ENCODE data around the gene NRXN3.

- TF ChIP-seq, protein P1, sequence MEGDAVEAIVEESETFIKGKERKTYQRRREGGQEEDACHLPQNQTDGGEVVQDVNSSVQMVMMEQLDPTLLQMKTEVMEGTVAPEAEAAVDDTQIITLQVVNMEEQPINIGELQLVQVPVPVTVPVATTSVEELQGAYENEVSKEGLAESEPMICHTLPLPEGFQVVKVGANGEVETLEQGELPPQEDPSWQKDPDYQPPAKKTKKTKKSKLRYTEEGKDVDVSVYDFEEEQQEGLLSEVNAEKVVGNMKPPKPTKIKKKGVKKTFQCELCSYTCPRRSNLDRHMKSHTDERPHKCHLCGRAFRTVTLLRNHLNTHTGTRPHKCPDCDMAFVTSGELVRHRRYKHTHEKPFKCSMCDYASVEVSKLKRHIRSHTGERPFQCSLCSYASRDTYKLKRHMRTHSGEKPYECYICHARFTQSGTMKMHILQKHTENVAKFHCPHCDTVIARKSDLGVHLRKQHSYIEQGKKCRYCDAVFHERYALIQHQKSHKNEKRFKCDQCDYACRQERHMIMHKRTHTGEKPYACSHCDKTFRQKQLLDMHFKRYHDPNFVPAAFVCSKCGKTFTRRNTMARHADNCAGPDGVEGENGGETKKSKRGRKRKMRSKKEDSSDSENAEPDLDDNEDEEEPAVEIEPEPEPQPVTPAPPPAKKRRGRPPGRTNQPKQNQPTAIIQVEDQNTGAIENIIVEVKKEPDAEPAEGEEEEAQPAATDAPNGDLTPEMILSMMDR (conservative IDR thresholded peaks at IDR 0.05): no peak
- no peak for TF ChIP-seq EZH2 (IDR thresholded peaks at IDR 0.05; ENCODE audit: low read depth)
Observed at GRCh38 chr14:79542121-79542520, 1371.9 kb downstream of the NRXN3 start.

Measured in PC-9 (cell line).